Neural cell (in vitro differentiated cells): ENCODE measurements around the gene STRADA.

Experiments used
- EP300 ChIP-seq: fragments of 450-650 bp; conservative IDR thresholded peaks from 2 replicates; pipeline ENCODE4 v1.6.1; 2014; ENCODE audit warnings: antibody characterized with exemption, mild to moderate bottlenecking, moderate library complexity; ENCODE audit not compliant: poor library complexity, severe bottlenecking
- POLR2AphosphoS5 ChIP-seq: IDR thresholded peaks from 2 replicates; pipeline ENCODE4 v1.6.1; 2012
- TF ChIP-seq, protein P1 (sequence below): fragments of 450-650 bp; IDR thresholded peaks from 2 replicates; pipeline ENCODE4 v1.5.1; 2014; ENCODE audit warnings: antibody characterized with exemption, mild to moderate bottlenecking, moderate library complexity; ENCODE audit not compliant: poor library complexity, severe bottlenecking

- TF ChIP-seq EP300 (no peak), POLR2AphosphoS5 (peak; percentile 95)
- TF ChIP-seq, protein P1, sequence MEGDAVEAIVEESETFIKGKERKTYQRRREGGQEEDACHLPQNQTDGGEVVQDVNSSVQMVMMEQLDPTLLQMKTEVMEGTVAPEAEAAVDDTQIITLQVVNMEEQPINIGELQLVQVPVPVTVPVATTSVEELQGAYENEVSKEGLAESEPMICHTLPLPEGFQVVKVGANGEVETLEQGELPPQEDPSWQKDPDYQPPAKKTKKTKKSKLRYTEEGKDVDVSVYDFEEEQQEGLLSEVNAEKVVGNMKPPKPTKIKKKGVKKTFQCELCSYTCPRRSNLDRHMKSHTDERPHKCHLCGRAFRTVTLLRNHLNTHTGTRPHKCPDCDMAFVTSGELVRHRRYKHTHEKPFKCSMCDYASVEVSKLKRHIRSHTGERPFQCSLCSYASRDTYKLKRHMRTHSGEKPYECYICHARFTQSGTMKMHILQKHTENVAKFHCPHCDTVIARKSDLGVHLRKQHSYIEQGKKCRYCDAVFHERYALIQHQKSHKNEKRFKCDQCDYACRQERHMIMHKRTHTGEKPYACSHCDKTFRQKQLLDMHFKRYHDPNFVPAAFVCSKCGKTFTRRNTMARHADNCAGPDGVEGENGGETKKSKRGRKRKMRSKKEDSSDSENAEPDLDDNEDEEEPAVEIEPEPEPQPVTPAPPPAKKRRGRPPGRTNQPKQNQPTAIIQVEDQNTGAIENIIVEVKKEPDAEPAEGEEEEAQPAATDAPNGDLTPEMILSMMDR: no peak
Measured at GRCh38 chr17:63774141-63774968, 32.8 kb upstream of the STRADA start, which contains the start of gene DDX42.
